NCI-H774 (cell line): ENCODE data around the gene CCDC201.
A peak's percentile ranks its signal among the peaks of the same experiment; 100 is the strongest.

Source experiments
- DNase-seq: peaks from one replicate; lab custom pipeline; 2025; lab: John Stamatoyannopoulos, UW

Gene CCDC201

DNA sequence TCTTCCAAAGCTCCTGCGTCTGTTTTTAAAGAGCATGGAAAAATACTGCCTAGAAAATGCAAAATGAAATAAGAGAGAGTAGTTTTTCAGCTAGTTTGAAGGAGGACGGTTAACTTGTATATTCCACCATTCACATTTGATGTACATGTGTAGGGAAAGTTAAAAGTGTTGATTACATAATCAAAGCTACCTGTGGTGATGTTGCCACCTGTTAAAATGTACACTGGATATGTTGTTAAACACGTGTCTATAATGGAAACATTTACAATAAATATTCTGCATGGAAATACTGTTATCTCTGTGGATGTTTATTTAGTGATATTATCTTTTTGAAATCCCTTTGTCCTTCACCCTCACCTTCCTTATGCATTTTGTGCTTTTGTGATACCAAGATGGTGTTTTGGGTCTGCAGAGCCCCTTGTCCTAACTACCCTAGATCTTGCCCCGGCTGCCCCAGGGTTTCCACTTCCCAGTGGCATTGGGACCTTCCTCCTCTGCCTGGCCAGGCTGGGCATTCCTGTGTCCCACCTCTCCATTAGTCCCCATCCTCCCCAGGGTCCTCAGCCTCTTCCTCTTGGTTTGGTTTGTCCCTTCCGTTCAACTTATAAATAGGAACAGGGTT, 20.6 kb upstream of the CCDC201 start:
- DNase-seq, result no peak

DNA sequence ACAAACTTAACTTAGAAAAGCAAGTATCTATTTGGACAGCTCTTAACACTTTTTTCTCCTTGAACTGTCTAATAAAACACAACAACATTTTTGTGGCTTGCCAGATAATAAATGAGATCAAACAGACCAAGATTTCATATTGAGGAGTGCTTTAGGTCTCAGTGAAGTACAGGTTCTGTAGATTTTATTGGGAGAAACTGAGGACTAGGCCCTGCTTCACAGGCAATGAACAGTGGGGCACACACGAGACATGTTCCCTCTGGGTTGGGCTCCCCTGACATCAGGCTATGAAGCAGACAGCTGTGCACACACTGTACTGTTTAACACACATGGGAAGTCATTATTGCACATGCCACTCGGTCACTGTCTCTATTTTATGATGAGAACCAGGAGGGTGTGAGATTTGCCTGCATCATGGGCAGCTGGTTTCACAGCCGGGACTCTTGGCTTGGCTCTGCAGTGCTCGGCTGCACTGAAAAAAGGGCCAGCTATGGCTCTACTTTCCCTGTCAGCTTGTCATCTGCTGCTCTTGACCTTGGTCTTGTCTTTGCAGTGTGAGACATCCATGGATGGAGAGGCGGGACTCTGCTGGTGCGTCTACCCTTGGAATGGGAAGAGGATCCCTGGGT, 19.6 kb upstream of the CCDC201 start:
- no peak for DNase-seq

DNA sequence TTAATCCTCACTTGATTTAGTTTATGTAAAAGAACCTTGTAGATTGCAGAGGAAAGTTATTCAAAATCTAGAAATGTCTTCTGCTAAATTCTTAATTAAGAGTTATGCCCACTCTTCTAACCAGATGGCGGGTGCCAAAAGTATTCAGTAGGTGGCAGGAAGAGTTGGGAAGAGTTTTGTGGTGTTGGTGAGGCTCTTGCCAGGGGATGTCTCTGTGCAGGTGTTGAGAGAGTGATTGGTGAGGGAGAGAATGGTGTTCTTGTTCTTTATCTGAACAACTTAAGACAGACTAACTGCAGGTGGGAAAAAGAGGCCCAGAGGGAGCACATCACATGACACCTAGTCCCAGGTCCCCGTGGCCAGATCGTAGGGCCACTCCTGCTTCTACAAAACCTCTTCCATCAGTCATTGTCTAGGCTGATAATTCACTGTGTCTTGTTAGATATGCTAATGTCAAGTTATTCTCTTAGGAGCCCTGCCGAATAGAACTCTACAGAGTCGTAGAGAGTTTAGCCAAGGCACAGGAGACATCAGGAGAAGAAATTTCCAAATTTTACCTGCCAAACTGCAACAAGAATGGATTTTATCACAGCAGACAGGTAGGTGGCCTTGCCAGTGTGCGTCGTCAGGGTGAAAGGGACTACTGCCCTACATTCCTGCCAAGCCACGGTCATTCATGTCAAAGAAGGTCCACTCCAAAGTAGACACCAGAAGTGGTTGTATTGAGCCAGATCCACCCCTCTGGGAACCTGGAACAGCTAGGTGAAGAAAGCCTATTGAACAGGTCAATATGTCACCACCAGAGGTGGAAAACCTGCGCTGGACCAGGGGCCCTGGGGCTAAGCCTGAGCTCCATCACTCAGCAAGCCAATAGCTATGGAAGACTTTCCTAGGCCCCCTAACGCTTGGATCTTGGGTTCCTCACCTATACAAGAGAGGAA, 18.9 kb upstream of the CCDC201 start:
- DNase-seq, result no peak

DNA sequence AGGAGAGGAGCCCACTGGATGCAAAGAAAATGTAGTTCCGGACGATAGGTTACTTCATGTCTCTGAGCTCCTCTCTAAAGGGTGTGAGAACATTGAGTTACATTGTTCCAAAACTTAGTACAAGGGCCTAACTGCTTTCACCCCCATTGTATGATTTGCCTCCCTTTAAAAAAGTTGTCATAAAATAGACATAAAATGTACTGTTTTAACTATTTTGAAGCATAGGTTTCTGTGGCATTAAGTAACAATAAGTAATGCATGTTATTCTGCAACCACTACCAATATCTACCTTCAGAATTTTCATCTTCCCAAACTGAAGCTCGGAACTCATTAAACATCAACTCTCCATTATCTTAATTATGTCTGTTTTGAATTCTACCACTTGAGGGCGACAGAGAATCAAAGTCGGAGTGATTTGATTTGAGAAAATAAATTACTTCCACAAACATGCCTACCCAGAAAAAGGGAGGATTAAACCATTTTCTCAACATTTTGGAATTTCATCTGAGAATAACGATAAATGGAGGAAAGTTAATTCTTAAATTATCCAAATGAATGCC, 18.1 kb upstream of the CCDC201 start:
- peak; percentile 27 for DNase-seq

DNA sequence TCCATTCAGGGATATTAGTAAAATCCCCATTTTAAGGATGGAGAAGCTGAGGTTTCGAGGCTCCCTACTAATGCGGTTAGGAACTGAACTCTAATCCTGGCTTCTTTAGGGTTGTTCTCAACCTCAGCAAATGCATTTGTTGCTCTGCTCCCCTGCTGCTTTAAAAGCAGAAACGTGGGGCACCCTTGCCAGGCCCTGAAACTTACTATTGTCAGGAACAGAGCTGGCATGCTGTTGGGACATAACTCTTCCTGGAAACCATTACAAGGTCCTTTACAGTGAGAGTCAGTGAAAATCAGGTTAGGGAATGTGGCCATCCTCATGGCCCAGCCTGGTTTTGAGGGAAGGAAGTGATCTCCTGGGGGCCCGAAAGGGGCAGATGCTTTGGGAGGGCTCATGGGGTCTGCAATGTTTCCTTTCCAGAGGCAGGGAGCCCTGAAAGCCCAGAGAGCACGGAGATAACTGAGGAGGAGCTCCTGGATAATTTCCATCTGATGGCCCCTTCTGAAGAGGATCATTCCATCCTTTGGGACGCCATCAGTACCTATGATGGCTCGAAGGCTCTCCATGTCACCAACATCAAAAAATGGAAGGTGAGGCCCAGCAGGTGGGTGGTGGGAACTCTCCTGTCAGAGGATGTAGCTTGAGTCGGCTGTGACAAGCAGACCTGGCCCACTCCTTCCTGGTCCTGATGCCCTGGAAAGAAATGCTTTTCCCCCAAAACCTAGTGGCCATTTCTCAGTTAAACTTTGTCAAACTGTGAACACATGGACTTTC, 17.4 kb upstream of the CCDC201 start:
- no peak for DNase-seq

DNA sequence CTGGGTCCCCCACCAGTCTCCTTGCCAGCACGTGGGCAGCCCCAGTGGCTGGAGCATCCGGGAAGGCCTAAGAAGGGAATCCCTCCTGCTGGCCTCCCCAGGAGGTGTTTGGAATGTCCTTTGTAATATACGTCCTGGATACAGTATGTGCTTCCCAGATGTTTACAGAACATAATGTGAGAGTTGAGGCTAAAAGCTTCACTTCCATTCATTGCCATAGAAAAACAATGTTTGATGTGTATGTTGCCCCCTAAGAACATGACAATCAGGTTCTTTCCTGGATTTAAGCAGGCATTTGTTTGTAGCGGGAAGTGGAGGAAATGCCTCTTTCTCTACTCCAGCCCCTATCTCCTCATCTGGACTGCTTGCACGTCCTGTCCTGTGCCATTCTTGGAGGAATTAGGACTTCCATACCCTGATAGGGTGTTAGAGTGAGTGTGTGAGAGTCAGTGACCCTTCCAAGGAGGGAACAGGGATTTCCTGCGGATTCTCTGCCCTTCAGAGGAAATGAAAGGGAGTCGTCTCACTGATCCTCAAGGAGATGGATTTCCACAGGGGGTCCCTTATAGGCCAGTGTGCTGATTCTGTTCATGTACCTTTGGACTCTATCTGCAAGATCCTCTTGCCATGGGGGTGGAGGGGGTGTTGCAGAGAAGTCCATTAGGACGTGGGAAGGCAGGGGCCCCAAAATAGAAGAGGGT, 16.6 kb upstream of the CCDC201 start:
- DNase-seq, result no peak

DNA sequence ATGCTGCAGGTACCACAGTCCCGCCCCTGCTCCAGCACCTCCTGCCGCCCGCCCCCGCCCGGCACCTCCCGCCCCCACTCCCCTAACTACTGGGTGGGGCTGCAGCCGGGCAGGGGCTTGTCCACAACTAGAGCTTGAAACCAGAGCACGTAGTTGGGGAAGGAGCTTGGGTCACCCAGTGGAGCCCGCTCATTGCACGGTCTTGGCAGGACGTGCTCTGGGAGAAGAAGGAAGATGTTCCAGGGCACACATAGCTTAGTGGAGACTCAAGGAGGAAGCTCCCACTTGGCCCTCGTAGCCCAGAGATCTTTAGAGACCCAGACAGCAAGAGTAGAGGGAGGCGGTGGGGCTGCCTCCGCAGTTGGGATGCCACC, 16.1 kb upstream of the CCDC201 start:
- no peak for DNase-seq

DNA sequence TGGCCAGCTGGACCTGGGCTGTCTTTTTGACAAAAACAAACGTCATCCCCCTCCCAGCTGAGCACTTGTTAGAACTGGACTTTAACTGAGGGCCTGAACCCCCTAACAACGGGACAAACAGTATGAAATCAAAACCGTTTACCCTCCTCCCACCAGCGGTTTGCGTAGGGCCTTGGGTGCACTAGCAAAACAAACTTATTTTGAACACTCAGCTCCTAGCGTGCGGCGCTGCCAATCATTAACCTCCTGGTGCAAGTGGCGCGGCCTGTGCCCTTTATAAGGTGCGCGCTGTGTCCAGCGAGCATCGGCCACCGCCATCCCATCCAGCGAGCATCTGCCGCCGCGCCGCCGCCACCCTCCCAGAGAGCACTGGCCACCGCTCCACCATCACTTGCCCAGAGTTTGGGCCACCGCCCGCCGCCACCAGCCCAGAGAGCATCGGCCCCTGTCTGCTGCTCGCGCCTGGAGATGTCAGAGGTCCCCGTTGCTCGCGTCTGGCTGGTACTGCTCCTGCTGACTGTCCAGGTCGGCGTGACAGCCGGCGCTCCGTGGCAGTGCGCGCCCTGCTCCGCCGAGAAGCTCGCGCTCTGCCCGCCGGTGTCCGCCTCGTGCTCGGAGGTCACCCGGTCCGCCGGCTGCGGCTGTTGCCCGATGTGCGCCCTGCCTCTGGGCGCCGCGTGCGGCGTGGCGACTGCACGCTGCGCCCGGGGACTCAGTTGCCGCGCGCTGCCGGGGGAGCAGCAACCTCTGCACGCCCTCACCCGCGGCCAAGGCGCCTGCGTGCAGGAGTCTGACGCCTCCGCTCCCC, 15.5 kb upstream of the CCDC201 start, which contains the start of gene IGFBP1:
IGFBP1 (plus strand) TSS at position 304 of the 808 bp plus-strand sequence; CDS start at position 469, 165 bp downstream.
- no peak for DNase-seq

- no peak for DNase-seq
These were observed 14.2 kb upstream of the CCDC201 start for GRCh38 chr7:45886931-45887667.

DNA sequence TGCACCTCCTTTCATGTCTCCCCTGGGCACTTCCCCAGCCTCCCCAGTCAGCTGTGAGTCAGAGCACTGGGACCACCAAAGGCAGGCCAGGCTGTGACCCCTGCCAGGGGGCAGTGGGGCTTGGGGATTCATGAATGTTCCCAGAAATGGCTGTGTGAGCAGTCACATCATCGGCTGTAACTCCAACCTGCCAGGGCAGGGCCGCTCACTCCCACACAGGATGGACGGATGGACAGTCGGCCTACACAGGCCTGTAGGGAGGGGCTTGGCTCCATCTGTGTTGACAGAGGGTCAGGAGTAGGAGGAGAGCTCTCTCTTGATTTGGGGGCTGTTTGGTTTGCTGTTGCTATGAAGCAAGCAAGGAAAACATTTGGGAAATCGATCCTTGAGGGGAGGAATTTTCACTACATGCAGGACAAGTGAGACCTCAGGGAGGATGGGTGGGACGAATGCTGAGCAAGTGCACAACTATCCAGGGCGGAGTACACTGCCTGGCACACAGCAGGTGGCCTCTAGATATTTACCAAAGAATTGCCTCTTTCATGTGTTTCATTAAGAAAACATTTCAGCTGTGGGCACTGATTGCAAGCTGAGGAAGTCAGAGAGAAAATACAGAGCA, 12.5 kb upstream of the CCDC201 start:
- no peak for DNase-seq

- DNase-seq, result no peak
These were observed 11.3 kb upstream of the CCDC201 start for GRCh38 chr7:45884136-45884535.

DNA sequence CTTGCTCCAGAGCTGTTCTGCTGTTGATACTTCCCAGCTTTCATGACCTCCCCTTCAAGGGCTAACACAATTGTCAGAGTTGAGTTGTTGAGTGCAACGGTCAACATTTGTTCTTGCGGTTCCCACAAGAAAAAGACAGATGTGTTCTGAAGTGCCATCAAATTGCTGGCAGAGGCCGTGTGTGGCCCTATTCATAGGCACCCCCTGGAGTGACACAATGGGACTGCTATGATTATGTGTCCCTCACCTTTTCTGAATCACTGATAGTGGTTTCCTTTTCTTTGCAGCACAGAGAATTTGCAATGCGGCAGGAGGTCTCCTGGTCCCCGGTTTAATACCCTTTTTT, 9.6 kb upstream of the CCDC201 start:
- peak; percentile 87 for DNase-seq

DNA sequence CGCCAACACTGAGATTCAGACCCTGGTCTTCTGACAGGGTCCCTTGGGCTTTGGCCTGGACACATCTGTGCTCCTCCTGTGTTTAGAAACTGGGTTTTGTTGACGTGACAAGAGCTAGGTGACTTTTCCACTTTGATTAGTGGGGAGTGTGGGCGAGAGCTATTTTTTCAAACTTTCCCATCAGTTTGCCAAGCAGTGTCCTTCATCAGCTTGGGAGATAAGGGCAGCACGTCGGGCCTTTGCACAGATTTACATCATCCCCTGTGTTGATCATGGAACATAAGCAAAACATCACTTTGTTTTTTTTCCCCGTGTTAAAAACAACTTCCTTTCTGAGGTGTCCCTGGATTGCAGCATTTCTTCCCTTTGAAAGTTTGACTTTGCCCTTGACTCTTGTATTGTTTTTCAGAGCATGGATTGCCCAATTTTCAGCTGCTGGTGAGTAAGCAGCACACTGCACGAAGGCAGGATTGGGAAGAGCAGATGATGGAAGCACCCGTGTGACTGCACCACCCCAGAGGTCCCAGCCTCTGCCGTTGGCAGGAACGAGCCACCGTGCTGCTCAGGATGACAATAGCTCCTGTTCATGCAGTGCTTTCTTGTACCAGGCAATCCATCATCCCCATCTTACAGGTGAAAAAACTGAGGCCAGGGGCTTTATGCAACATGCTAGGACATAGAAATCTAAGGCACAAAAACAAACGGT, 9.0 kb upstream of the CCDC201 start:
- no peak for DNase-seq

DNA sequence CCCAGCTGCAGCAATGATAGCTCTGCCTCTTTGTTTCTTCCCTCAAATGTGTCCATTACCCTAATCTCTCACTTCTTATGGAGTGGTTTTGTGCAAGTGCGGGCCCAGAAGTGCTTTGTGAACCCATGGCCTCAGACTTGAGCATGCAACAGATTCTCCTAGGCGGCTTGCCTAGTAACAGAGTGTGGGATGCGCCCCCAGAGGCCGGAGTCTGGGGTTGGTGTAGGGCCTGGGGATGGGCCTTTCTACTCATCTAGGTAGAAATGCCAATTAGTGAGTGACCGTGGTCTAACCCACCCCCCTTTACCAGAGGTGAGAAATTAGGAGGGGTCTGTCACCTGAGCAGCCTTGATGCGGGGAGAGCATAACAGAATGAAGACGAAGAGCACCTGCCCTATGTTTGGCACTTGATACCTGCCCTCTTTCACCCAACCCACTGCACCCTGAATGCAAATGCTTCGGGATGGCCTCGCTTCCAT, 8.4 kb upstream of the CCDC201 start:
- no peak for DNase-seq

DNA sequence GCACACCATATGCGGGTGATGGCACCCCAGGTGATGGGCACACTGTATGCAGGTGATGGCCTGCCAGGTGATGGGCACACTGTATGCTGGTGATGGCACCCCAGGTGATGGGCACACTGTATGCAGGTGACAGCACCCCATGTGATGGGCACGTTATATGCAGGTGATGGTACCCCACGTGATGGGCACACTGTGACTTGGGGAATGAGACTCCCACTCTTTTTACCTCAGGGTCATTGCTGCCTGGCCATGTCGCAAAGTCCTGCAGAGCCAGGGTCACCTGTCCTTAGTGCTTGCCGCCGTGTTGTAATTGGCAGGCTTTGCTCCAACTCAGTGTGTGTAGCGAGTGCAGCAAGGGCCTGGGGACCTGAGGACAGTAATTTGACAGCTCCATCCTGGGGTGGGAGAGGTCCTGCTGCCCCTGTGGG, 7.6 kb upstream of the CCDC201 start:
- DNase-seq, result no peak

DNA sequence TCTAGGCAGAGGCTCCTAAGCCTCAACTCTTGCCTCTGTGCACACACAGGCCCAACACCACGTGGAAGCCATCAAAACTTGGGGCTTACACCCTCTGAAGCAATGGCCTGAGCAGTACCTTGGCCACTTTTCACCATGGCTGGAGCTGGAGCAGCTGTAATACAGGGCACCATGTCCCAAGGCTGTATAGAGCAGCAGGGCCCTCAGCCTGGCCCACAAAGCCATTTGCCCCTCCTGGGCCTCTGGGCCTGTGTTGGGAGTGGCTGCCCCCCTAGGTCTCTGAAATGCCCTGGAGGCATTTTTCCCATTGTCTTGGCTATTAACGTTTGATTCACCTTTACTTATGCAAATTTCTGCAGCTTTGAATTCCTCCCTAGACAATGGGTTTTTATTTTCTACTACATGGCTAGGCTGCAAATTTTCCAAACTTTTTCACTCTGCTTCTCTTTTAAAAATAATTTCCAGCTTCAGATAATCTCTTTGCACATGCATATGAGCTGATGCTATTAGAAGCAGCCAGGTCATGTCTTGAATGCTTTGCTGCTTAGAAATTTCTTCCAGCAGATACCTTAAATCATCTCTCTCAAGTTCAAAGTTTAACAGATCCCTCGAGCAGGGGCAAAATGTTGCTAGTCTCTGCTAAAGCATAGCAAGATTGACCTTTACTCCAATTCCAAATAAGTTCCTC, 5.7 kb upstream of the CCDC201 start:
- no peak for DNase-seq

DNA sequence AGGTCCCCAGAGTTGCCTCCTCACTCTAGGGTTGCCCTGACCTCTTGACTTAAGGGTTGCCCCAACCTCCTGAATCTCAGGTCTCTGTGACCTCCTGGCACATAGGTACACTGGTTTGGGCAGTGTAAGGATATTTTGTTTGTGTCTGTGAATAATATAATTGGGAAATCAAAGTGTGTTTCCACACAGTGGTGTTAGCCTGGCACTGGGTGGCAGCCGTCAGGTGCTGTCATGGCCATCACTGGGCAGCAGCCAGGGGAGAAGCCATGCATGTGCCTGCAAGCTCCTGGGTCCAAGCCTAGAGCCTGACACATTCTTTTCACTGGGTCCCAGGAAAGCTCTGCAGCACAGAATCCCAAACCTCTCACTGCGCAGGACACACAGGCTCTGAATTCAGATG, 3.6 kb upstream of the CCDC201 start:
- DNase-seq, result no peak
